Liver (tissue), 9 donors: ENCODE measurements around the gene SLC11A2. TPM values are rescaled to one million over a fixed set of nuclear protein-coding genes. Genes with fewer than 3 reads are reported as not detected.

Experiments
- DNase-seq: peaks from one replicate; pipeline ENCODE4 v3.0.0-alpha.2; 2017; ENCODE audit warnings: low spot score
- H3K27ac ChIP-seq, 2 donors: one replicate each; pipeline ENCODE4 v1.7.0; 2013; ENCODE audit warnings: inconsistent platforms in 2 of 2, low read length in 2 of 2, control low read depth in 1 of 2, low read depth in 1 of 2, mild to moderate bottlenecking in 1 of 2
- H3K27me3 ChIP-seq, 4 donors: one replicate each; pipeline versions ENCODE4 v1.6.1 to v1.7.0; 2013; ENCODE audit warnings: low read length in 3 of 4, inconsistent platforms in 1 of 4, mild to moderate bottlenecking in 1 of 4, moderate library complexity in 1 of 4; ENCODE audit not compliant: control insufficient read depth in 4 of 4, insufficient read depth in 4 of 4
- H3K36me3 ChIP-seq, 4 donors: one replicate each; pipeline versions ENCODE4 v1.6.1 to v1.7.0; 2013; ENCODE audit warnings: low read length in 3 of 4, mild to moderate bottlenecking in 3 of 4, low read depth in 1 of 4, moderate library complexity in 1 of 4; ENCODE audit not compliant: control insufficient read depth in 4 of 4, insufficient read depth in 3 of 4
- H3K4me1 ChIP-seq, 4 donors: one replicate each; pipeline versions ENCODE4 v1.6.1 to v1.7.0; 2013; ENCODE audit warnings: low read length in 3 of 4, mild to moderate bottlenecking in 3 of 4, moderate library complexity in 1 of 4; ENCODE audit not compliant: control insufficient read depth in 4 of 4, insufficient read depth in 4 of 4
- H3K4me3 ChIP-seq, 3 donors: one replicate each; pipeline versions ENCODE4 v1.6.1 to v1.7.0; 2013; ENCODE audit warnings: low read length in 3 of 3, control low read depth in 1 of 3, low read depth in 1 of 3, mild to moderate bottlenecking in 1 of 3
- H3K9ac ChIP-seq, 2 donors: one replicate each; pipeline ENCODE4 v1.7.0; 2013; ENCODE audit warnings: low read length in 2 of 2, mild to moderate bottlenecking in 2 of 2, moderate library complexity in 2 of 2, control low read depth in 1 of 2, low read depth in 1 of 2
- H3K9me3 ChIP-seq, 4 donors: one replicate each; pipeline versions ENCODE4 v1.6.1 to v1.7.0; 2013; ENCODE audit warnings: low read length in 3 of 4; ENCODE audit not compliant: control insufficient read depth in 4 of 4
- EGR1 ChIP-seq, 2 donors: IDR thresholded peaks; 2 replicates each; pipeline ENCODE4 v1.6.1; 2016 to 2018; ENCODE audit warnings: antibody characterized with exemption in 2 of 2, low read depth in 2 of 2
- GABPA ChIP-seq, 2 donors: IDR thresholded peaks in 1 of 2; conservative IDR thresholded peaks in 1 of 2; 2 replicates each; pipeline ENCODE4 v1.6.1; 2016; ENCODE audit warnings: antibody characterized with exemption in 2 of 2, mild to moderate bottlenecking in 1 of 2, moderate library complexity in 1 of 2
- HNF4G ChIP-seq: IDR thresholded peaks from 2 replicates; pipeline ENCODE4 v1.6.1; 2016; ENCODE audit warnings: antibody characterized with exemption
- JUND ChIP-seq, 2 donors: IDR thresholded peaks; 2 replicates each; pipeline ENCODE4 v1.6.1; 2016; ENCODE audit warnings: antibody characterized with exemption in 2 of 2
- NR2F2 ChIP-seq: IDR thresholded peaks from 2 replicates; pipeline ENCODE4 v1.6.1; 2016; ENCODE audit warnings: antibody characterized with exemption
- RAD21 ChIP-seq, 2 donors: IDR thresholded peaks; 2 replicates each; pipeline ENCODE4 v1.6.1; 2016; ENCODE audit warnings: antibody characterized with exemption in 2 of 2, mild to moderate bottlenecking in 2 of 2
- RXRA ChIP-seq, 2 donors: IDR thresholded peaks; 2 replicates each; pipeline ENCODE4 v1.6.1; 2017 to 2018; ENCODE audit warnings: antibody characterized with exemption in 2 of 2, mild to moderate bottlenecking in 1 of 2
- SP1 ChIP-seq: IDR thresholded peaks from 2 replicates; pipeline ENCODE4 v1.6.1; 2018; ENCODE audit warnings: antibody characterized with exemption, mild to moderate bottlenecking
- TAF1 ChIP-seq: conservative IDR thresholded peaks from 2 replicates; pipeline ENCODE4 v1.6.1; 2016; ENCODE audit warnings: antibody characterized with exemption, mild to moderate bottlenecking
- WGBS: extraction: QIAGEN DNeasy Blood & Tissue Kit; methylation state at CpG from one replicate; pipeline ENCODE4 v1.1.7; 2013; 5-methylcytosine and 5-hydroxymethylcytosine counted together
- polyA plus RNA-seq, 2 donors: library from polyadenylated mRNA; stranded (reverse) in 1 of 2; unstranded in 1 of 2; fragments of 200-250 nt in 1 of 2; fragments of >200 nt in 1 of 2; fragmentation: Nextera tagmentation in 1 of 2; extraction: Ambion mirVana in 1 of 2; gene quantifications; one replicate each; pipeline versions ENCODE4 v1.2.1 to v1.2.3, GENCODE V29; 2013 to 2015
- total RNA-seq, 2 donors: library from RNA; depleted of rRNA; stranded (reverse); fragments of >200 nt; gene quantifications; one replicate each; pipeline ENCODE4 v1.2.3, GENCODE V29; 2014
- TF ChIP-seq, protein P1 (sequence below): fragments of 150-350 bp; IDR thresholded peaks from 2 replicates; pipeline ENCODE4 v1.5.1; 2017; ENCODE audit warnings: improper control_type of control experiment, low read depth, low read length; ENCODE audit not compliant: missing input control
- TF ChIP-seq, protein P2 (sequence below): IDR thresholded peaks from 2 replicates; pipeline ENCODE4 v1.6.1; 2016; ENCODE audit warnings: antibody characterized with exemption
- TF ChIP-seq, protein P3 (sequence below): IDR thresholded peaks from 2 replicates; pipeline ENCODE4 v1.6.1; 2016; ENCODE audit warnings: antibody characterized with exemption, mild to moderate bottlenecking
- TF ChIP-seq, protein P4 (sequence below): IDR thresholded peaks from 2 replicates; pipeline ENCODE4 v1.6.1; 2016; ENCODE audit warnings: antibody characterized with exemption
- TF ChIP-seq, protein P5 (sequence below): IDR thresholded peaks from 2 replicates; pipeline ENCODE4 v1.6.1; 2016; ENCODE audit warnings: antibody characterized with exemption
- donor health status: healthy.
- donor health status: healthy.
- donor health status: healthy.
- donor health status: healthy.
- donor health status: healthy.

Gene SLC11A2
- total and polyA plus RNA-seq, 4 donors, result 15.2 to 108 (median 52.2) TPM

DNA sequence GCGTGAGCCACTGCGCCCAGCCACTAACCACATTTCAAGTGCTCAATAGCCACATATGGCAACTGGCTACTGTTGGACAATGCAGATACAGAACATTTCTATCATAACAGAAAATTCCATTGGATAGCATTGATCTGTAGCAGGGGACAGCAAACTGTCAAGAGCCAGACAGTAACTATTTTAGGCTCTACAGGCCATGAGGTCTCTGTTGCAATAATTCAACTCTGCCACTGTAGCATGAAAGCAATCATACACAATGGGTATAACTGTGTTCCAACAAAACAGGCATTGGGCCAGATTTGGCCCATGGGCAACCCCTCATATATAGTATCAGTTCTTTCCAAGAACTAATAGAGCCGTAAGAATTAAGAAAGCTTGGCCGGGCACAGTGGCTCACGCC lies 49.2 kb upstream of the SLC11A2 start:
- WGBS, result 97% methylated on average over 5 of the region's 5 CpGs
- H3K4me3 ChIP-seq, result no peak overlapping the region
- no peak overlapping the region for H3K27ac ChIP-seq
- H3K36me3 ChIP-seq, result peaks cover 0 to 8% (median 3%) of the 10 kb centered on the region in 4 donors
- TF ChIP-seq RXRA (IDR thresholded peaks at IDR 0.05), result no peak
- TF ChIP-seq, protein P1, sequence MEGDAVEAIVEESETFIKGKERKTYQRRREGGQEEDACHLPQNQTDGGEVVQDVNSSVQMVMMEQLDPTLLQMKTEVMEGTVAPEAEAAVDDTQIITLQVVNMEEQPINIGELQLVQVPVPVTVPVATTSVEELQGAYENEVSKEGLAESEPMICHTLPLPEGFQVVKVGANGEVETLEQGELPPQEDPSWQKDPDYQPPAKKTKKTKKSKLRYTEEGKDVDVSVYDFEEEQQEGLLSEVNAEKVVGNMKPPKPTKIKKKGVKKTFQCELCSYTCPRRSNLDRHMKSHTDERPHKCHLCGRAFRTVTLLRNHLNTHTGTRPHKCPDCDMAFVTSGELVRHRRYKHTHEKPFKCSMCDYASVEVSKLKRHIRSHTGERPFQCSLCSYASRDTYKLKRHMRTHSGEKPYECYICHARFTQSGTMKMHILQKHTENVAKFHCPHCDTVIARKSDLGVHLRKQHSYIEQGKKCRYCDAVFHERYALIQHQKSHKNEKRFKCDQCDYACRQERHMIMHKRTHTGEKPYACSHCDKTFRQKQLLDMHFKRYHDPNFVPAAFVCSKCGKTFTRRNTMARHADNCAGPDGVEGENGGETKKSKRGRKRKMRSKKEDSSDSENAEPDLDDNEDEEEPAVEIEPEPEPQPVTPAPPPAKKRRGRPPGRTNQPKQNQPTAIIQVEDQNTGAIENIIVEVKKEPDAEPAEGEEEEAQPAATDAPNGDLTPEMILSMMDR, result no peak
- TF ChIP-seq GABPA (IDR thresholded peaks at IDR 0.05 in 1 of 2, conservative IDR thresholded peaks at IDR 0.05 in 1 of 2), result no peak
- no peak for TF ChIP-seq EGR1 (IDR thresholded peaks at IDR 0.05; ENCODE audit: low read depth in 2 of 2)
- TF ChIP-seq, protein P2, sequence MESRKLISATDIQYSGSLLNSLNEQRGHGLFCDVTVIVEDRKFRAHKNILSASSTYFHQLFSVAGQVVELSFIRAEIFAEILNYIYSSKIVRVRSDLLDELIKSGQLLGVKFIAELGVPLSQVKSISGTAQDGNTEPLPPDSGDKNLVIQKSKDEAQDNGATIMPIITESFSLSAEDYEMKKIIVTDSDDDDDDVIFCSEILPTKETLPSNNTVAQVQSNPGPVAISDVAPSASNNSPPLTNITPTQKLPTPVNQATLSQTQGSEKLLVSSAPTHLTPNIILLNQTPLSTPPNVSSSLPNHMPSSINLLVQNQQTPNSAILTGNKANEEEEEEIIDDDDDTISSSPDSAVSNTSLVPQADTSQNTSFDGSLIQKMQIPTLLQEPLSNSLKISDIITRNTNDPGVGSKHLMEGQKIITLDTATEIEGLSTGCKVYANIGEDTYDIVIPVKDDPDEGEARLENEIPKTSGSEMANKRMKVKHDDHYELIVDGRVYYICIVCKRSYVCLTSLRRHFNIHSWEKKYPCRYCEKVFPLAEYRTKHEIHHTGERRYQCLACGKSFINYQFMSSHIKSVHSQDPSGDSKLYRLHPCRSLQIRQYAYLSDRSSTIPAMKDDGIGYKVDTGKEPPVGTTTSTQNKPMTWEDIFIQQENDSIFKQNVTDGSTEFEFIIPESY, result no peak
- no peak for TF ChIP-seq SP1
- TF ChIP-seq, protein P3, sequence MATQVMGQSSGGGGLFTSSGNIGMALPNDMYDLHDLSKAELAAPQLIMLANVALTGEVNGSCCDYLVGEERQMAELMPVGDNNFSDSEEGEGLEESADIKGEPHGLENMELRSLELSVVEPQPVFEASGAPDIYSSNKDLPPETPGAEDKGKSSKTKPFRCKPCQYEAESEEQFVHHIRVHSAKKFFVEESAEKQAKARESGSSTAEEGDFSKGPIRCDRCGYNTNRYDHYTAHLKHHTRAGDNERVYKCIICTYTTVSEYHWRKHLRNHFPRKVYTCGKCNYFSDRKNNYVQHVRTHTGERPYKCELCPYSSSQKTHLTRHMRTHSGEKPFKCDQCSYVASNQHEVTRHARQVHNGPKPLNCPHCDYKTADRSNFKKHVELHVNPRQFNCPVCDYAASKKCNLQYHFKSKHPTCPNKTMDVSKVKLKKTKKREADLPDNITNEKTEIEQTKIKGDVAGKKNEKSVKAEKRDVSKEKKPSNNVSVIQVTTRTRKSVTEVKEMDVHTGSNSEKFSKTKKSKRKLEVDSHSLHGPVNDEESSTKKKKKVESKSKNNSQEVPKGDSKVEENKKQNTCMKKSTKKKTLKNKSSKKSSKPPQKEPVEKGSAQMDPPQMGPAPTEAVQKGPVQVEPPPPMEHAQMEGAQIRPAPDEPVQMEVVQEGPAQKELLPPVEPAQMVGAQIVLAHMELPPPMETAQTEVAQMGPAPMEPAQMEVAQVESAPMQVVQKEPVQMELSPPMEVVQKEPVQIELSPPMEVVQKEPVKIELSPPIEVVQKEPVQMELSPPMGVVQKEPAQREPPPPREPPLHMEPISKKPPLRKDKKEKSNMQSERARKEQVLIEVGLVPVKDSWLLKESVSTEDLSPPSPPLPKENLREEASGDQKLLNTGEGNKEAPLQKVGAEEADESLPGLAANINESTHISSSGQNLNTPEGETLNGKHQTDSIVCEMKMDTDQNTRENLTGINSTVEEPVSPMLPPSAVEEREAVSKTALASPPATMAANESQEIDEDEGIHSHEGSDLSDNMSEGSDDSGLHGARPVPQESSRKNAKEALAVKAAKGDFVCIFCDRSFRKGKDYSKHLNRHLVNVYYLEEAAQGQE, result no peak
- TF ChIP-seq RAD21 (IDR thresholded peaks at IDR 0.05), result no peak
- TF ChIP-seq, protein P4, sequence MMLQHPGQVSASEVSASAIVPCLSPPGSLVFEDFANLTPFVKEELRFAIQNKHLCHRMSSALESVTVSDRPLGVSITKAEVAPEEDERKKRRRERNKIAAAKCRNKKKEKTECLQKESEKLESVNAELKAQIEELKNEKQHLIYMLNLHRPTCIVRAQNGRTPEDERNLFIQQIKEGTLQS, result no peak
- no peak for TF ChIP-seq NR2F2
- peaks cover 0 to 2% (median under 1%) of the 10 kb centered on the region in 4 donors for H3K4me1 ChIP-seq
- H3K9ac ChIP-seq, result no peak overlapping the region
- H3K9me3 ChIP-seq, result no peaks in the 10 kb centered on the region
- DNase-seq, result no peak
- H3K27me3 ChIP-seq, result no peaks in the 10 kb centered on the region

DNA sequence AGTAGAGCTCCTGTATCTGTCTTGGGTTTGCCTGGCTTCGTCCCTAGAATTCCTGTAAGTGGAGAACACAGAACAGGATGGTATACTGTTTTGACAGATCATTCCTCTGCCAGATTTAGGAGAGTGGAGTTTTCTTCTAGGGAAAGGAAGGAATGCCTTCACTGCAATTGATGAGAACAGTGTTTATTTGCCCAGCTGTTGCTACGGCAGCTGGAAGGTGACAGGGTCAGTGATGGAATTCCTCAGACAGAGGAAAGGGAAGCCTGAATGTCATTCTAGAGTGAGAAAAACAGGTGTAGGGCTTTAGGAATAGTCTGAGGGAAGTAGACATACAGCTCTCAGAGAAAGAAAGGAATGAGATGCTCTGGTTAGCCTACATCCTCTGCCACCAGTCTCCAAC lies 45.5 kb upstream of the SLC11A2 start:
- Histone ChIP-seq H3K4me3 (no peak overlapping the region), H3K27me3 (no peaks in the 10 kb centered on the region), H3K4me1 (peaks cover 0 to 5% (median under 1%) of the 10 kb centered on the region in 4 donors), H3K27ac (no peak overlapping the region), H3K9ac (no peak overlapping the region), H3K9me3 (no peaks in the 10 kb centered on the region), H3K36me3 (peaks cover 4 to 22% (median 12%) of the 10 kb centered on the region in 4 donors)
- no peak for DNase-seq
- TF ChIP-seq HNF4G (no peak), EGR1 (IDR thresholded peaks at IDR 0.05; ENCODE audit: low read depth in 2 of 2) (no peak), JUND (IDR thresholded peaks at IDR 0.05) (no peak), NR2F2 (no peak), TAF1 (no peak), RXRA (IDR thresholded peaks at IDR 0.05) (no peak), SP1 (no peak)
- TF ChIP-seq, protein P5, sequence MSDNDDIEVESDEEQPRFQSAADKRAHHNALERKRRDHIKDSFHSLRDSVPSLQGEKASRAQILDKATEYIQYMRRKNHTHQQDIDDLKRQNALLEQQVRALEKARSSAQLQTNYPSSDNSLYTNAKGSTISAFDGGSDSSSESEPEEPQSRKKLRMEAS, result no peak
- TF ChIP-seq, protein P2, result no peak
- TF ChIP-seq, protein P1, result no peak
- TF ChIP-seq, protein P3, result no peak
- 94% methylated on average over 2 of the region's 2 CpGs for WGBS
